Epidermal melanocyte (primary cell): ENCODE results near the gene SLC25A23.
A peak's percentile ranks its signal among the peaks of the same experiment; 100 is the strongest.

ENCODE experiments used
- DNase-seq: peaks from one replicate; pipeline ENCODE4 v3.0.0; 2011; ENCODE audit warnings: low spot score; ENCODE audit not compliant: insufficient read length

SLC25A23 gene

DNA sequence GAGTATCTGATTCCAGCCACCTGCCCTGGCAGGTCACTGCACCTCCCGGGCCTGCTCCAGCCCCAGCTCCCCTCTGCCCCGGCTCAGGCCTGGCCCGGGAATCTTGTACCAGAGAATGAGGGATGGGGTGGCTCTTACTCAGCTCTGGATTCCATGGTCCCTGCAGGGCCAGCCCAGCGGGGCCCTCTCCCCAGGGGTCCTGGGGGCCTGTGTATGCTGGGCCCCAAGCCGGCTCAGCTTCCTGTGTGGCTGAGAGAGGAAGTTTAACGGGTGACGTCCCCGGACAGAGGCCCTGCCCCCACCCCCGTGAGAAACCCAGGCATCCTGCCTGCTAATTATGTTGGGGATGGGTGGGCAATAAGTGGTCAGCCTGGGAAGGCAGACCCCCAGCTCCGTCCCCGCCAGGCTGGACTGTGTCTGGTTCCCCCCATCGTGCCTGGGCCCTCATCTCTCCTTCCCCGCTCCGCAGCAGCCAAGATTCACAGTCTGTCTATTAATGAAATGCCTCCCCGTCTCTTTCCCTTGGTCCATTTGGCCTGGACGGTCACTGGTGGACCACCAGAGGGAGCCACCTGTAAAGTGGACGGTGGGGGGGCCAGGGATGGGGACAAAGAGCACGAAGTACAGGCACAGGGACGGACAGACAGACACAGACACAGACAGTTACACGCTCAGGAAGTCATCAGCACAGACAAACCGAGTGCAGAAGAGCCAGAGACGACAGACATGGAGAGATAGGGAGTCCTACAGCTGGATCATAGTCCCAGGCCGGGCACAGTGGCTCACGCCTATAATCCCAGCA is 22.1 kb upstream of the SLC25A23 start, which contains the start of gene DENND1C:
TSS of gene DENND1C (minus strand) at position 247 of the 802 bp plus-strand sequence. CDS start at position 155, 92 bp downstream.
- no peak for DNase-seq

DNA sequence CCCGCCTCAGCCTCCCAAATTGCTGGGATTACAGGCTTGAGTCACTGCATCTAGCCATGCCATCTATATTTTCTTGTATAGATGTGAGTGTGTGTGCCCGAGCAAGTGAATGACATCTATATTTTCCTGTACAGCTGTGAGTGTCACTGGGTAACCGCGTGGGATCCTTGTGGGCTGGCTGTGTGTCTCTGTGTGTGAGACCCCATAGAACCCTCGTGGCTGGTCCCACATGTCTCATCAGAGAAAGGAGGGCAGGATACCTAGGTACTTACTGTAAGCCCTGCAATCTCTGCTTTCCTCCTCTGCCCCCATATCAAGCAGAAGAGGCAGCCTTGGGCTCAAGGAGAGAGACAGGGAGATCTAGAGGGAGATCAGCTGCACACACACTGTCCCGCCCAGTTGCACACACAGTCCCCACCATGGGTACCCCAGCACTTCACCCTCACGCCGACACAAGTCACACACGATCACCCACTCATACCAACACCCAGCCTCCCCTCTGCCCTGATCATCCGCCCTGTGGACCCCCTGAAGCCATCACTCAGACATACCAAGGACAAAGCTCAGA is 21.3 kb upstream of the SLC25A23 start:
- DNase-seq = no peak

DNA sequence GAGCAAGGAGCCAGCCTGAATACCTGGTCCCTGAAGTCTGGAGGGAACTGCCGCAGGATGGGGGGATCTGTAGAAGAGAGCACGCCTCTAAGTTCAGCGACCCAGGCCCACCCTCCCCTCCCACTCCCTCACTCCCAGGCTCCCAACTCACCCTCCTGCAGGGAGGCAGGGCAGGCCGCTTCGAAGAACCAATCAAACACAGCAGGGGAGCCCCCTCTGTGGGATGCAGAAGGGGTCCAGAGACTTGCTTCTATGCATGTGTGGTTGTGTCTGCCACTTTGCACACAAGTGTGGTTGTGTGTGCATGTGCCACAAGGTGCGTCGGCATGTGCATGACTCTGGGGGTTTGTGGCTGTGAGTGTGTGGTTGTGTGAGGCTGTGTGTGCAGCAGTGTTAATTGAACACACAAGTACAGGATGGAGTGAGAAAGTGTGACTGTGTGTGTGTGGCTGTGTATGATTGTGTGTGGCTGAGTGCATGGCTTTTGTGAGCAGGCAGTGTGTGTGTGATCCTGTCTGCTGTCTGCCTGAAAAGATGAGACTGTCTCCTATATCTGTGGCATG is 20.3 kb upstream of the SLC25A23 start:
- DNase-seq = no peak

DNA sequence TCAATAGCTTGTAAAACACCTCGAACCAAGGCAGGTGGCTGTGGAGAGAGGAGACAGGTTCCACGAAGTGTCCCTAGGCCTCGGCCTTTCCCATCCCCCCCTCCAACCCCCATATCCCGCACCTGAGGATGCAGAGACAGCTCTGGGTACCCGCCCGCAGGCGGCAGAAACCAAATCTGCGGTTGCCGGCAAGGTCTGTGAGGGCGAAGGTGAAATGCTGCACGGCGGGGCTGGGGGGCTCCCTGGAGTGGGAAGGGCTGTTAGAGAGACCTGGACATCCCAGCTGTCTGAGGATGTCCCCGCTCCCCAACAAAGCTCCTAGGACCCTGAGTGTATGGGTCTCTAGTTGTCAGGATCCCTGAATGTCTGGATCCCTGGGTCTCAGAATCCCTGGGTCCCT is 19.2 kb upstream of the SLC25A23 start:
- no peak for DNase-seq

DNA sequence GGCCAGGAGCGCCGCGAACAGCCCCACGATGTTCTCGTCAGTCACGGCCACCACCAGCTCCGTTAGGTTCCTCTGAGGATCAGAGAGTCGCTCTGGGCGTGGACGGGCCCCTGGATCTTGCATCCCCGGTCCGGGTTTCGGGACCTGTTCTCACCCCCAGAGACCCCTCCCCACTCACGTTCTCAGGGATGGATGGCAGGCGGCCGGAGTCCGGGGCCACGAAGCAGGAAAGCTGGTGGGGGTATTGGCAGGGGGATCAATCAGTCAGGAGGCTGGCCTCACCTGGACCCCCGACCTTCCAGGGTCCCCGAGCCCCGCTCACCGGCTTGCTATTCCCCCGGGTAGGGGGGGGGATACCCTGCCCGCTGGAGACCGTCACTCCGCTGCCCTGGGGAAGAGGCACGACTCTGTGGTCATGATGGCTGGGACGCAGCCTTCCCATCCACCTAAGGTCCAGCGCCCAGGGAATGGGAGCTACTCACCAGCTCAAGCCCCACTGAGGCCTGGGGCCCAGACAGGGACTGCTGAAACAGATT is 17.4 kb upstream of the SLC25A23 start:
- no peak for DNase-seq

DNA sequence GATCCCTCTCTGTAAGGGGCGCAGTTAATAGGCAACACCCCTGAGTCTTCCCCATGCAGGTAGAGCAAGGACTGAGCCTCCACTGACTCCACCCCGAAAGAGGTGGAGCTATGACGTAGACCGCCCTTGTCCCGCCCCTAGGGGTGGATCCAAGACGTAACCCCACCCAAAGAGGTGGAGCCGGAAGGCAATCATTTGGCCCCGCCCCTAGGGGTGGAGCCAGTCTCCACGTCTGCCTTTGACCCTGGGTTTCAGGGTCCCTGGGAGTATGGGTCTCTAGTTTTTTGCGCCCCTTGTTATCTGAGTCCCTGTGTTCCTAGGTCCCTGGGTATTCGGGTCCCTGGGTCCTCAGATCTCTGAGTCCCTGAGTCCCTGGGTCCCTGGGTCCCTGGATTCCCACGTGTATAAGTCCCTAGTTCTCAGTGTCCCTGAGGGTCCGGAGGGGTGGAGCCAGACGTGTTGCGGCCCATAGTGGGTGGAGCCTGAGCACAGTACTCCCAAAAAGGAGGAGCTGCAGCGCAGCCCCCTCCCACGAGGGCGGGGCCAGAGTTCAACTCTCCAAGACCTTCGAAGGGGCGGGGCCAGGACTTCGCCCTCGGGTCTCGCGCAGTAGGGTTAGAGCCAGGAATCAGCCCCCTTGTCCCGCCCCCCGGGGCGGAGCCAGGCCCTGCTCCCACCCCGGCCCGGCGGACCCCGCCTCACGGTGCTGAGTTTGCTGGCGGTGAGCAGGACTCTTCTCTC is 16.7 kb upstream of the SLC25A23 start:
- peak; percentile 38 for DNase-seq

DNA sequence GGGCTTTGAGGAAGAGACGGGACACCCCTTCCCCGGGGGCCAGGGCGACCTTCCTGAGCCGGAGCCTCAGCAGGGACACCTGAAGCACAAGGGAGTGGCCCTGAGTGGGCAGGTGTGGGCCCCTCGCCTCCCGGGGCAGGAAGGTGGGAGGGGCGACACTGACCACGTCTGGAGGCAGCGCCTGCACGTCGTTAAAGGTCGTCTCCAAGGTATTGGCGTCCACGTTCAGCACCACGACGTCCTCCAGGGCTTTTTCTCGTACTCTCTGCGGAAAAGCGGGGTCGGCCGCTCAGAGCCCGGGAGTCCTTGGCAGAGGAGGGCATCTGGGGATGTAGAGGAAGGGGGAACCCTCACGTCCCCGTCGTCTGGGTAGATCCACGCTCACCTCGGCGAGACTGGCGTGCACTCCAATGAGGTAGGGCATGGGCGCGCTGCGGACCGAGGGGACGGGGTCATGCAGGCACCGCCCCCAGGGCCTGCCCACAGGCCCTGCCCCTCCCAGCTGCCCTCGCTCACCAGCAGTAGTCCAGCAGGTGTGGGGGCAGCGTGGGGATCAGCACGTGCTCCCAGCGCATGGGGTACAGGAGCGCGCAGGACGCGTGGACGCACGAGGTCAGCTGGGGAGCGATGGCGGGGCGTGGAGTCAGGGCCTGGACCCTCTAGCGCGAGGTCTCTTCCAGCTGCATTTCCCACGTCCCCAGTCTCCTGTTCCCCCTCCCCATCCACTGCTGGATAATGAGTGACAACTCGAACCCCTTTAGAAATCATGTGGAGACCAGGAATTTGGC is 15.9 kb upstream of the SLC25A23 start:
- no peak for DNase-seq

DNA sequence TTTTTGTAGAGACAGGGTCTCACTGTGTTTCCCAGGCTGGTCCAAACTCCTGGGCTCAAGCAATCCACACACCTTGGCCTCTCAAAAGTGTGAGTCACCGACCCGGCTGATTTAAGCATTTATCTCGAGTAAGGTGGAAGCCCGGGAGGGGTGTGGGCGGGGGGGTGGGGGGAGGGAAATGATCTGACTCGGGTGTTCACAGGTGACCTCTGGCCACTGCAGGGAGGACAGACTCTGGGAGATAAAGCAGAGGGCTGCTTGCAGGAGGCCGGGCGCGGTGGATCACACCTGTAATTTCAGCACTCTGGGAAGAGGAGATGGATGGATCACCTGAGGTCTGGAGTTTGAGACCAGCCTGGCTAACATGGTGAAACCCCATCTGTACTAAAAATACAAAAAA is 14.1 kb upstream of the SLC25A23 start:
- DNase-seq = no peak

DNA sequence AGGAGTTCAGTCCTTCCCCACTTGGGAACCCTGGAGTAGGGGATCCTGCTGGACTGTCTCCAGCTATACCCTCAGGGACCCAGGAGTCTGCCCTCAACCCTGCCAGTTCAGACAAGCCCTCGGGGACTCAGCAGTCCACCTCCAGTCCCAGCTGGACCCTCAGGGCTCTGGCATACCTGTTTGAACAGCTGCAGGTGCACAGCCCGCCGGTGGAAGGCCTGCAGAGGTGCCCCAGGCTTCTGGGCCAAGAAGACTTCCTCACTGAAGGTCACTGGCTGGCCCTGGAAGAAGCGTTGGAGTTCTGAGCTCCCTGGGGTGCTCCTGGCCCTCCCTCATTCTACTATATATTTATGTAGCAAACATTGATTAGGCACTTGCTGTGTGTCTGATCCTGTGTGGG is 13.1 kb upstream of the SLC25A23 start:
- DNase-seq = no peak

DNA sequence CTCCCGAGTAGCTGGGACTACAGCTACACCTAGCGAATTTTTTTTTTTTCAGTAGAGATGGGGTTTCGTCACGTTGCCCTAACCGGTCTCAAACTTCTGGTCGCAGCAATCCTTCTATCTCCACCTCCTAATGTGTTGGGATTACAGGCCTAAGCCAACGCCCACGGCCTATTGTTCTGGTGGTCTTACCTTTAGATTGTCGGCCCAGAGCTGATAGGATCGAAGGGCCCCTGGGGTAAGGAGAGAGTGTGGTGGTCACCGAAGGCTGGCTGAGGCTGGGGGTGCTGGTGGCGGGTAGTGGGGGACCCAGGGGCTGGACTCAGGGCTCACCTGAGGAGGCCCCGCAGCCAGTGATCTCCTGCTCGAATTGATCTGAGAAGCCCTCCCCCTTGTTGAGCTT is 11.5 kb upstream of the SLC25A23 start:
- no peak for DNase-seq

DNA sequence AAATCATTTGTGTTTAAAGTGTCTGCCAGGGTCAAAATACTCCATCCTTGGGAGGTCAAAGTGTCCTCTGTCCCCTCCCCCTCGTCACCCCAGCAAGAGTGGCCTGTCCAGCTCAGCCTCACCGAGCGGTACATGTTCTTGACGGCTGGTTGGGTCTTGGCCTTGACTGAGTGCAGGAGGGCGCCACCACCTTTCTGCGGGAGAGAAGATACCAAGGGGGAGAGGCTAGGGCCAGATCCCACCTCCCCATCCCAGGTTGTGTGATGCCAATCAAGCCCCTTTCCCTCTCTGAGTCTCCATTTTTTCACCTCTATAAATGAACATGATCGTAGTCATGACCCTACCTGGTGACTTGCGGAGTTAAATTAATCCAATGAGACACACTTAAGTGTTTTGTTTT is 10.6 kb upstream of the SLC25A23 start:
- DNase-seq = no peak

DNA sequence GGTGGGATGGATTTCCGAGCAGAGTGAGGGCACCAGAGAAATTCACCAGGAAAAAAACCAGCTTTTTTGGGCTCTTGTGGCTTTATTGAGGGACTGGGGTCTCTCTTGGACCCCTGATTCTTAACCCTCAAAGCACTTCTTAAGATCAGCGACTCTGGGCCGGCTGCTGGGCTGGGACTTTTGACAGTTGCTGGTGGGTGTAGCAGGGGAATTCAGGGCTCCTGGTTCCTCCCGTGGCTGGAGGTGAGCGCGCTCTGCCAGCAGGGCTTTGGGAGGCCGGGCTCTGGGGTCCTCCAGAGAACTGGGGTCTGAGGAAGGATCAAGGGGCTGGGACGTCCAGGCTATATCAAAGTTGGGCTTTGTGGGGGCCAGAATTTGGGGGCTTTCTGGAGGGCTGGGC is 7.8 kb upstream of the SLC25A23 start:
- DNase-seq = no peak

DNA sequence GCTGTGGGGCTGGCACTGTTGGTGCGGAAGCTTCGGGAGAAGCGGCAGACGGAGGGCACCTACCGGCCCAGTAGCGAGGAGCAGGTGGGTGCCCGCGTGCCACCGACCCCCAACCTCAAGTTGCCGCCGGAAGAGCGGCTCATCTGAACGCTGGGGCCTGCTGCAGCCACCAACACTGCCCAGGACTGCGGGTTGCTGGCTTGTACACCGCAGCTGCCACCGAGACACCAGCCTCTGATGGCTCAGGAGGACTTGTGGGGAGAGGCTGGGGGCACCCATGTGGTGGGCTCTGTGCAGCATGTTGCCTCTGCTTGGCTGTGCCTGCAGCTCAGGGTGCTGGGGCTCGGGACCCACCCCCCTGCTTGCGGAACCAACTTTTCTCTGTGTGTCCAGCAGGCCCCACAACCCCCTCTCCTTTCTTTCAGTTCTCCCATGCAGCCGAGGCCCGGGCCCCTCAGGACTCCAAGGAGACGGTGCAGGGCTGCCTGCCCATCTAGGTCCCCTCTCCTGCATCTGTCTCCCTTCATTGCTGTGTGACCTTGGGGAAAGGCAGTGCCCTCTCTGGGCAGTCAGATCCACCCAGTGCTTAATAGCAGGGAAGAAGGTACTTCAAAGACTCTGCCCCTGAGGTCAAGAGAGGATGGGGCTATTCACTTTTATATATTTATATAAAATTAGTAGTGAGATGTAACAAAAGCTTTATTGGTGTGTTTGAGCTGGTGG is 7.1 kb upstream of the SLC25A23 start:
- DNase-seq = no peak

DNA sequence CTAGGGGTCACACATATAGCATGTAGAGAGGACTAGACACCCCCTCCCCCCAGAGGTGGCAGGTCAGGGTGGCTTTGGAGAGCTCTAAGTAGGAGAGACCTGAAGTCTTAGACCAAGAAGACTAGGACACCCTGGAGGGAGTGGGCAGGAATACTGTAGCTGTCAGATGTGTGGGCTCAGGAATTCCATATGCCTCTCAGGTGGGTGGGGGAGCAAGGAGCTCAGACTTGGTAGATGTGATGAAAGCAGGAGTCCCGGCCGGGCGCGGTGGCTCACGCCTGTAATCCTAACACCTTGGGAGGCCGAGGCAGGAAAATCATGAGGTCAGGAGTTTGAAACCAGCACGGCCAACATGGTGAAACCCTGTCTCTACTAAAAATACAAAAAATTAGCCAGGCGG is 6.1 kb upstream of the SLC25A23 start:
- DNase-seq = no peak

DNA sequence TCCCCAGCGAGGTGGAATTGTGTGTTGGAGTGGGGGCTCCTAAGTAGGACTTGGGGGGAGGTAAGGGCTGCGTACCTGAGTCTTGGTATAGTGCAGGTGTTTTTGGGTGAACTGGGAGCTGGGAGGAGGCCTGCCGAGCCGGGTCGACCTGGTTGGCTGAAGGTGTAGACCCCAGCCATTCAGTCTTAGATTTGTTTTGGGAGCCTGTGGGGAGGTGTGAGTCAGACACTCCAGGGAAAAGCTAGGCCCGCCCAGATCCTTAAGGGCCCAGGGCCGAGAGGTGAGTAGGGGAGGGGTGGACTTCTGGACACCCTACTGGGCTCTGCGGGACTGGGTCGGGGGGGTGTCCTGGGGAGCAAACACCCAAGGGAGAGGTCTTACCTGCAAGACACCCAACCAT is 5.4 kb upstream of the SLC25A23 start:
- DNase-seq = no peak

DNA sequence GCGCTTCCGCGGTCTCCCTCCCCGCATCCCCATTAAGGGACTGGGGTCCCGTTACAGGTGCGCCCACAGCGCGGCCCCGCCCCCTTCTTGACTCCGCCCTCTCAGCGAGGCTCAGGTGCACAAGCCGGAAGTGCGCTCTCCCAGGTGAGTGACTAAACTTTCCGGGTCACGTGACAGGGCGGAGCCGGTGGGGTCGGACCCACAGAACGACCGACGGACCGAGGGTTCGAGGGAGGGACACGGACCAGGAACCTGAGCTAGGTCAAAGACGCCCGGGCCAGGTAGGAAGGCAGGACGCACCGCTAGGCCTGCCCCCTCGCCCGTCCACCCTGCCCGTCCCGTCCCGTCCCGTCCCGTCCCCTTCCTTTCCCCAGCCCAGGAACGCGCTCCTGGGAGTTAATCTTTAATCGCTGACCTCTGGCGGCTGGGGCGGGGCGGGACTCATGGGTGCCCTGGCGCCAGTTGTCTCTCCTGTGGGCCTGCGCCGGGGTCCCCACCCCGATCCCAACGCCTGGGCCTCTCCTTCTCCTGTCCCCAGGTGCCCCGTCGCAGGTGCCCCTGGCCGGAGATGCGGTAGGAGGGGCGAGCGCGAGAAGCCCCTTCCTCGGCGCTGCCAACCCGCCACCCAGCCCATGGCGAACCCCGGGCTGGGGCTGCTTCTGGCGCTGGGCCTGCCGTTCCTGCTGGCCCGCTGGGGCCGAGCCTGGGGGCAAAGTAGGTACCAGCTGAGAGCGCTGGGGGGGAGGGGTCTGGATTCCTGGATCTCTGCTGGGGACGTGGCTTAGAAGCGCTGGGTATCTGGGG is 4.7 kb upstream of the SLC25A23 start, which contains the start of gene CRB3:
TSS of gene CRB3 (plus strand) at position 202 of the 804 bp plus-strand sequence. CDS start at position 633, 431 bp downstream.
- no peak for DNase-seq

DNA sequence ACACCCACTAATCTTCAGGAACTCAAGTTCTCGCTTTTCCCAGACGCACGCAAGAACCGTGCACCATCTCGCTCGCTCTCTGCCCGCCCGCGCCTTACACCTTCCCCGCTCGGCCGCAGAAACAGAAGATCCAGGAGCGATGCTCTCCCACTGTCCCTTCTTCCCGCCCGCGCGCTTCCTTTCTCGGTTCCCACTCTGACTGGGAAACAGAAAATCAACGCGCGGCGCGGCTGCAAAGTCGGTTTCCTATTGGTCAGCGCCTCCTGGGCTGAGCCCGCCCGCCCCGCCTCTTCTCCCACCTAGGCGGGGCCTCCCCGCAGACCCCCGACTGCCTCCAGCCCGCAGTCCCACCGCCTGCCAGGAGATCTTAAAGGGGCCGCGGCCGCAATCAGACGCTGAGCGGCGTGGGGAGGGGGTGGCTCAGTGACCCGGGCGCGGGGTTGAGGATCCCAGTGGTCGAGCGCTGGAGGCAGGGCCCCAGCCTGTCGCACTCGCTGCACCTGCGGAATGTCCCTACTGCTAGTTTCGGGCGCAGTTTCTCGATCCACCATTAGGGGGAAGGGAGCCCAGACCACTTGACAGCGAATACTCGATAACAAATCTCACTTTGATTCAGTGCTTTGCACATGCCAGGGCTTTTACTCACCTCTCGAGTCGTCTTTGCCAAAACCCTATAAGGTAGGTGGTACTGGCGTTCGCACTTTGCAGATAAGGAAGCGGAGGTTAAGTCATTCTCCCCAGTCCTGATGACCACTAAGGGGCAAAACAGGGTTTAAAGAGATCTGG is 700 bp upstream of the SLC25A23 start:
- peak; percentile 90 for DNase-seq

DNA sequence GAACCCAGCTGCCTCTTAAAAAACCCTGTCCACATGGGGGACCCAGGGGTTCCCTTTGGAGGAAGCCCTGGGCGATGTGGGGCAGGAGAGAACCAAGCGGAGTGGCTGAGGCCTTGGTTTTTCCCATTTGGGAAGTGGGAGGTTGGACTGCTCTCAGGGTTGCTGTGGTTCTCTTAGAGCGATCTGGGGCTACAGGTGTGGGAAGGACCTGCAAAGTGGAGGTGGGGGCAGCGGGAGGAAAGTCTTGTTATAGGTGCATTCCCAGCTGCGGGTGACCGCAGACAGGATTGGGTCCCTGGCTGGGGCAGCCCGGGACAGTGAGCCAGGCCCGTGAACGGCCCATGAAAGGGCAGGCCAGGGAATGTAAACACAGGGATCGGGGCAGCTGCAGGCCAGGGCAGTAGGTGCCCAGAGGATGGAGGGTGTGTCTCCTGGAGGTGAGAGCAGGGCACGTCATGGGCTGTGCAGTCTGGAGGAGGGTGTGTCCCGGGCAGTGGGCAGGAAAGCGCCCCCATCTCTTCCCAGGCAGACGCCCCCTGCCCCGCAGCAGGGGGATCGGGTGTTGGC is 814 bp downstream of the SLC25A23 start:
- no peak for DNase-seq
